KOPT-K1 (cell line): ENCODE measurements around the gene MYLK.

Source experiments
- H3K27ac ChIP-seq: fragments of 200-600 bp; sonication (generic); 2 replicates; pipeline ENCODE4 v1.5.1; 2016; ENCODE audit warnings: antibody characterized with exemption, mild to moderate bottlenecking, low read depth, low read length; ENCODE audit not compliant: poor library complexity, severe bottlenecking
- H3K36me3 ChIP-seq: fragments of 200-600 bp; sonication (generic); 2 replicates; pipeline ENCODE4 v1.5.1; 2017; ENCODE audit warnings: antibody characterized with exemption, mild to moderate bottlenecking, low read length, moderate library complexity; ENCODE audit not compliant: insufficient read depth
- H3K9me3 ChIP-seq: fragments of 200-600 bp; sonication (generic); 2 replicates; pipeline ENCODE4 v1.5.1; 2017; ENCODE audit warnings: antibody characterized with exemption, low read length, mild to moderate bottlenecking; ENCODE audit not compliant: insufficient read depth, poor library complexity, severe bottlenecking

Gene MYLK

GRCh38 chr3:123684636-123685035 is 199.5 kb downstream of the MYLK start:
- no peak overlapping the region for H3K27ac ChIP-seq
- H3K36me3 ChIP-seq, result no peaks in the 10 kb centered on the region
- H3K9me3 ChIP-seq, result no peaks in the 10 kb centered on the region

- Histone ChIP-seq H3K27ac (no peak overlapping the region), H3K36me3 (no peaks in the 10 kb centered on the region), H3K9me3 (no peaks in the 10 kb centered on the region)
Observed at GRCh38 chr3:123684209-123684608, 199.9 kb downstream of the MYLK start.

- Histone ChIP-seq H3K36me3 (no peaks in the 10 kb centered on the region), H3K27ac (no peak overlapping the region)
Observed at GRCh38 chr3:123683505-123684154, 200.5 kb downstream of the MYLK start.

GRCh38 chr3:123682781-123683504 is 201.2 kb downstream of the MYLK start:
- no peak overlapping the region for H3K27ac ChIP-seq
- H3K36me3 ChIP-seq, result no peaks in the 10 kb centered on the region
- H3K9me3 ChIP-seq, result no peaks in the 10 kb centered on the region

More at GRCh38 chr3:123683505-123684154, 200.5 kb downstream of the MYLK start:
- no peaks in the 10 kb centered on the region for H3K9me3 ChIP-seq

- H3K36me3 ChIP-seq, result no peaks in the 10 kb centered on the region
- H3K9me3 ChIP-seq, result no peaks in the 10 kb centered on the region
- no peak overlapping the region for H3K27ac ChIP-seq
Observed at GRCh38 chr3:123682302-123682701, 201.8 kb downstream of the MYLK start.

GRCh38 chr3:123679712-123680386 is 204.3 kb downstream of the MYLK start:
- Histone ChIP-seq H3K9me3 (no peaks in the 10 kb centered on the region), H3K36me3 (no peaks in the 10 kb centered on the region), H3K27ac (no peak overlapping the region)

- Histone ChIP-seq H3K36me3 (no peaks in the 10 kb centered on the region), H3K27ac (no peak overlapping the region), H3K9me3 (no peaks in the 10 kb centered on the region)
Observed at GRCh38 chr3:123678108-123678511, 206.0 kb downstream of the MYLK start.

- no peak overlapping the region for H3K27ac ChIP-seq
- no peaks in the 10 kb centered on the region for H3K36me3 ChIP-seq
- H3K9me3 ChIP-seq, result no peaks in the 10 kb centered on the region
Observed at GRCh38 chr3:123672429-123673146, 211.5 kb downstream of the MYLK start.

- Histone ChIP-seq H3K27ac (no peak overlapping the region), H3K9me3 (no peaks in the 10 kb centered on the region), H3K36me3 (no peaks in the 10 kb centered on the region)
Observed at GRCh38 chr3:123670743-123671142, 213.4 kb downstream of the MYLK start.

GRCh38 chr3:123668906-123669305 is 215.2 kb downstream of the MYLK start:
- Histone ChIP-seq H3K27ac (no peak overlapping the region), H3K9me3 (no peaks in the 10 kb centered on the region), H3K36me3 (no peaks in the 10 kb centered on the region)

GRCh38 chr3:123667784-123668183 is 216.3 kb downstream of the MYLK start:
- Histone ChIP-seq H3K36me3 (no peaks in the 10 kb centered on the region), H3K9me3 (no peaks in the 10 kb centered on the region), H3K27ac (no peak overlapping the region)

- no peaks in the 10 kb centered on the region for H3K9me3 ChIP-seq
- no peaks in the 10 kb centered on the region for H3K36me3 ChIP-seq
Observed at GRCh38 chr3:123664753-123665152, 219.4 kb downstream of the MYLK start.

GRCh38 chr3:123663977-123664376 is 220.2 kb downstream of the MYLK start:
- Histone ChIP-seq H3K9me3 (no peaks in the 10 kb centered on the region), H3K36me3 (no peaks in the 10 kb centered on the region), H3K27ac (no peak overlapping the region)

More at GRCh38 chr3:123664753-123665152, 219.4 kb downstream of the MYLK start:
- H3K27ac ChIP-seq, result no peak overlapping the region

GRCh38 chr3:123661973-123662372 is 222.2 kb downstream of the MYLK start:
- Histone ChIP-seq H3K9me3 (peaks cover 3% of the 10 kb centered on the region), H3K27ac (no peak overlapping the region), H3K36me3 (no peaks in the 10 kb centered on the region)

GRCh38 chr3:123660900-123661299 is 223.2 kb downstream of the MYLK start:
- H3K36me3 ChIP-seq, result no peaks in the 10 kb centered on the region
- H3K27ac ChIP-seq, result no peak overlapping the region
- H3K9me3 ChIP-seq, result peaks cover 8% of the 10 kb centered on the region
